ENCODE results near the gene CES2.
"Not testable (repeated sequence)": the region's sequence is repeated elsewhere in the genome, so short reads cannot be mapped to it uniquely, and the experiment has no call there.

CES2 gene

GRCh38 chr16:66977341-66978113 lies 42.2 kb downstream of the CES2 start:
- peak; percentile 45 to 52 for DNase-seq (ENCODE audit: low read depth in 2 of 2)

DNA sequence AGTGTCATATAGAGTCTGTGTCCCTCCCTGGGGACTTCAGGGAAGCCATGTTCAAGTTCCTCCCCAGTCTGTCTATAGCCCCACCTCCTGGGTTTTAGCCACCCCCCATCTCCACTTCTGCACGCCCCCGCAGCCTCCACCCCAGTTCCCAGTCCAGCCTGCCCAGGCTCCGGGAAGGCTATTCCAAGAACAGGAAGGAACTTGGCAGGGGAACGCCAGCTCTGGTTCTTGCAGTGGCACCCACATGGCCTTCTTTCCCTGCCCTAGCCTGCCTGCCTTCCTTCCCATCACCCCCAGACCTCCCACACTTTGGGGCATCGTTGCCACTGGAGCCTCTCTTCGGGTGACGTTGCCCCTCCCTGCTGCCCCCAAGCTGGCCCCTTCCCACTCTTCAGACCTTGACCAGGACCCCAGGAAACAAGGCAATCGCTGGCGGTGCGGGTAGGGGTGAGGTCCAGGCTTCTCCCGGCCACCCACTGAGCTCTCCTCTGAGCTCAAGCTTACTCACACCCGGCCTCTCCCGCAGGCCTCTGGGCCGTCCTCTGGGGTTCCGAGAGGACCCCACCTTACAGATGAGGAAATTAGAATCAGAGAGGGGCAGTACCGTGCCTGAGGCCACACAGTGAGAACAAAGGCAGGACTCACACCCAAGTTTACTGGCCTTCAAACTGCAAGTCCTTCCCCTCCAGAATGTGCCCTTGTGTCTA lies 43.8 kb downstream of the CES2 start:
- DNase-seq (ENCODE audit: low read depth in 2 of 2): no peak

DNA sequence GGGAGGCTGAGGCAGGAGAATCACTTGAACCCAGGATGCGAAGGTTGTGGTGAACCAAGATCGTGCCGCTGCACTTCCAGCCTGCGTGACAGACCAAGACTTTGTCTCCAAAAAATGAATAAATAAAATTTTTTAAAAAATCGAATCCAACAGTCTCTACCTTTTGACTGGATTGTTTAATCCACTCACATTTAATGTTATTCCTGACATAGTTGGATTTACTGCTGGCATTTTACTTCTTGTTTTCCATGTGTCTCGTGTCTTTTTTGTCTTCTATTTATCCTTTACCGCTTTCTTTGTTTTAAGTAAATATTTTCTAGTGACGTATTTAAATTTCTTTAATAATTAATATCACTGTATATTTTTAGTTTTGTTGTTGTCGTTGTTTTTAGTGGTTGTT lies 47.7 kb downstream of the CES2 start:
- DNase-seq (ENCODE audit: low read depth in 2 of 2): no peak

- no peak for DNase-seq (ENCODE audit: low read depth in 2 of 2)
Observed at GRCh38 chr16:66984892-66985311, 49.6 kb downstream of the CES2 start.

DNA sequence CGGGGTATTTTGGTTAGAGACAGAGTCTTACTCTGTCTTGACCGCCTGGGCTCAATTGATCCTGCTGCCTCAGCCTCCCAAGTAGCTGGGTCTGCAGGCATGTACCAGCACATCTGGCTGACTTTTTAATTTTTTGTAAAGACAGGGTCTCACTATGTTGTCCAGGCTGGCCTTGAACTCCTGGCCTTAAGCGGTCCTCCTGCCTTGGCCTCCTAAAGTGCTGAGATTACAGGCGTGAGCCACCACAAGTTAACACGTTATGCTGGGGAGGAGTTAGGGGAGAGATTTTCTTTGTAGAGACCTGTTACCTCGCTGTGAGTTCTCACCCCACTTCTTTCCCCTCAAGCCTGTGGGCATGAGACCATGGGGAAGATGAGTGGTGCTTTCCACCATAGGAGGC lies 51.2 kb downstream of the CES2 start:
- DNase-seq (ENCODE audit: low read depth in 2 of 2): no peak

GRCh38 chr16:66988197-66988788 lies 53.0 kb downstream of the CES2 start, which contains the start of gene CES4A:
TSS of gene CES4A (plus strand) at chr16:66988589. CDS start at chr16:66988773, 184 bp downstream.
- no peak for DNase-seq (ENCODE audit: low read depth in 2 of 2)

DNA sequence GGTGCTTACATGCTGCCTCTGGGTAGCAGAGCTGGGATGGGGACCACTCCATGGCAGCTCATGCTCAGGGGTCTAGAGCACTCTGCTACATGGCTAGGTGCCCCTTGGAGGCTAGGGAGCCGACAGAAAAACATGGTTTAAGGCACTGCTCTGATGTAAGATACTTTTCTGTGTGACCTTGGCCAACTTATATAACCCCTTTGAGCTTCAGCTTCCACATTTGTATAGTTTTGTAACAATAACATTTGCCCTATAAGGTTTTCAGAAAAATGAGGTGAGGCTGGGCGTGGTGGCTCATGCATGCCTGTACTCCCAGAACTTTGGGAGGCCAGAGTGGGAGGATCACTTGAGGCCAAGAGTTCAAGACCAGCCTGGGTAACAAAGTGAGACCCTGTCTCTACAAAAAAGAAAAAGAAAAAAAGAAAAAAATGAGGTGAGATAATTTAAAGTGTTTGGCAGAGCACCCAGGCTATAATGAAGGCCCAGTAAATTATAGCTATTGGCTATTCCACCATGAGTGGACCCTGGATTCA lies 56.3 kb downstream of the CES2 start:
- no peak for DNase-seq (ENCODE audit: low read depth in 2 of 2)

- not testable (repeated sequence) for DNase-seq (ENCODE audit: low read depth in 2 of 2)
Observed at GRCh38 chr16:66993558-66993957, 58.2 kb downstream of the CES2 start.

Data from fibroblast of skin of left quadriceps (primary cell).